IgD-negative memory B cell (primary cell): ENCODE measurements around the gene PURA. TPM values are rescaled to one million over a fixed set of nuclear protein-coding genes. Genes with fewer than 3 reads are reported as not detected.
"Not testable (repeated sequence)": the region's sequence is repeated elsewhere in the genome, so short reads cannot be mapped to it uniquely, and the experiment has no call there.

ENCODE experiments used
- H3K27ac Mint-ChIP-seq, 3 donors: one replicate each; pipeline ENCODE4 v1.8.0; 2020 to 2022; ENCODE audit warnings: mild to moderate bottlenecking in 3 of 3, mixed read lengths in 3 of 3, moderate library complexity in 1 of 3
- H3K27me3 Mint-ChIP-seq: one replicate; pipeline ENCODE4 v1.8.0; 2021; ENCODE audit warnings: mixed read lengths
- H3K36me3 Mint-ChIP-seq: one replicate; pipeline ENCODE4 v1.8.0; 2020; ENCODE audit warnings: mild to moderate bottlenecking, mixed read lengths
- H3K4me1 Mint-ChIP-seq, 3 donors: one replicate each; pipeline ENCODE4 v1.8.0; 2020 to 2022; ENCODE audit warnings: mixed read lengths in 3 of 3, mild to moderate bottlenecking in 1 of 3
- H3K4me3 Mint-ChIP-seq, 4 donors: one replicate each; pipeline ENCODE4 v1.8.0; 2020 to 2022; ENCODE audit warnings: mild to moderate bottlenecking in 4 of 4, mixed read lengths in 4 of 4, moderate library complexity in 3 of 4
- H3K9me3 Mint-ChIP-seq, 3 donors: one replicate each; pipeline ENCODE4 v1.8.0; 2020 to 2021; ENCODE audit warnings: mixed read lengths in 3 of 3, mild to moderate bottlenecking in 1 of 3
- polyA plus RNA-seq: library from polyadenylated mRNA; unstranded; fragments of 300-500 nt; fragmentation: Illumina TruSeq; gene quantifications from one replicate; pipeline ENCODE4 v1.2.3, GENCODE V29; 2021

PURA gene
- polyA plus RNA-seq, 1 donor from 2014 or later = 3.3 TPM

- H3K4me1 Mint-ChIP-seq = peaks cover 3 to 10% (median 9%) of the 10 kb centered on the region in 3 donors
- H3K27me3 Mint-ChIP-seq = no peaks in the 10 kb centered on the region
- H3K36me3 Mint-ChIP-seq = no peaks in the 10 kb centered on the region
- H3K9me3 Mint-ChIP-seq = no peaks in the 10 kb centered on the region
- H3K4me3 Mint-ChIP-seq = no peak overlapping the region
- no peak overlapping the region for H3K27ac Mint-ChIP-seq
Measured at GRCh38 chr5:140153255-140153654, 39.3 kb downstream of the PURA start.

GRCh38 chr5:140153905-140154304, 40.0 kb downstream of the PURA start:
- Mint-ChIP-seq H3K27me3 (no peaks in the 10 kb centered on the region), H3K9me3 (no peaks in the 10 kb centered on the region), H3K36me3 (no peaks in the 10 kb centered on the region), H3K4me3 (no peak overlapping the region), H3K27ac (no peak overlapping the region), H3K4me1 (peaks cover 3 to 10% (median 7%) of the 10 kb centered on the region in 3 donors)

GRCh38 chr5:140154710-140155381, 40.9 kb downstream of the PURA start:
- H3K27me3 Mint-ChIP-seq, H3K27ac Mint-ChIP-seq, H3K9me3 Mint-ChIP-seq, H3K36me3 Mint-ChIP-seq, H3K4me1 Mint-ChIP-seq, H3K4me3 Mint-ChIP-seq: not testable (repeated sequence)

- Mint-ChIP-seq H3K9me3 (no peaks in the 10 kb centered on the region), H3K27ac (peak overlapping the region in 1 of 3 donors; percentile 92), H3K36me3 (no peaks in the 10 kb centered on the region), H3K4me3 (peak overlapping the region in 3 of 4 donors; percentile 25 to 79 (median 37)), H3K4me1 (peaks cover 4 to 11% (median 4%) of the 10 kb centered on the region in 3 donors), H3K27me3 (no peaks in the 10 kb centered on the region)
Measured at GRCh38 chr5:140157032-140157781, 43.3 kb downstream of the PURA start.

- H3K4me1 Mint-ChIP-seq = peaks cover 4 to 13% (median 7%) of the 10 kb centered on the region in 3 donors
- H3K27ac Mint-ChIP-seq = peak overlapping the region in 1 of 3 donors; percentile 29
- H3K36me3 Mint-ChIP-seq = no peaks in the 10 kb centered on the region
- H3K9me3 Mint-ChIP-seq = no peaks in the 10 kb centered on the region
- peaks cover 4% of the 10 kb centered on the region for H3K27me3 Mint-ChIP-seq
- no peak overlapping the region for H3K4me3 Mint-ChIP-seq
Measured at GRCh38 chr5:140159014-140159927, 45.4 kb downstream of the PURA start.

GRCh38 chr5:140162275-140162674, 48.4 kb downstream of the PURA start:
- Mint-ChIP-seq H3K36me3 (peaks cover 5% of the 10 kb centered on the region), H3K27me3 (peaks cover 4% of the 10 kb centered on the region), H3K9me3 (no peaks in the 10 kb centered on the region), H3K4me1 (peaks cover 1 to 4% (median 2%) of the 10 kb centered on the region in 3 donors), H3K4me3 (no peak overlapping the region), H3K27ac (peak overlapping the region in 1 of 3 donors; percentile 57)

GRCh38 chr5:140162781-140163180, 48.9 kb downstream of the PURA start:
- H3K4me3 Mint-ChIP-seq = no peak overlapping the region
- H3K27me3 Mint-ChIP-seq = peaks cover 4% of the 10 kb centered on the region
- peaks cover 1 to 3% (median 2%) of the 10 kb centered on the region in 3 donors for H3K4me1 Mint-ChIP-seq
- no peak overlapping the region for H3K27ac Mint-ChIP-seq
- peaks cover 5% of the 10 kb centered on the region for H3K36me3 Mint-ChIP-seq
- no peaks in the 10 kb centered on the region for H3K9me3 Mint-ChIP-seq

- H3K36me3 Mint-ChIP-seq = peaks cover 5% of the 10 kb centered on the region
- no peak overlapping the region for H3K27ac Mint-ChIP-seq
- no peaks in the 10 kb centered on the region for H3K9me3 Mint-ChIP-seq
- H3K4me3 Mint-ChIP-seq = no peak overlapping the region
- peaks cover 1 to 3% (median 2%) of the 10 kb centered on the region in 3 donors for H3K4me1 Mint-ChIP-seq
- peaks cover 4% of the 10 kb centered on the region for H3K27me3 Mint-ChIP-seq
Measured at GRCh38 chr5:140165101-140165922, 51.4 kb downstream of the PURA start.

- H3K4me1 Mint-ChIP-seq = peaks cover 1 to 3% (median 2%) of the 10 kb centered on the region in 3 donors
- peaks cover 4% of the 10 kb centered on the region for H3K27me3 Mint-ChIP-seq
- no peak overlapping the region for H3K27ac Mint-ChIP-seq
Measured at GRCh38 chr5:140165923-140166270, 52.0 kb downstream of the PURA start.

GRCh38 chr5:140166911-140167310, 53.0 kb downstream of the PURA start:
- Mint-ChIP-seq H3K27me3 (peaks cover 4% of the 10 kb centered on the region), H3K4me1 (peaks cover 1 to 3% (median 2%) of the 10 kb centered on the region in 3 donors), H3K9me3 (no peaks in the 10 kb centered on the region), H3K27ac (no peak overlapping the region), H3K36me3 (peaks cover 5% of the 10 kb centered on the region), H3K4me3 (no peak overlapping the region)

More at GRCh38 chr5:140165923-140166270, 52.0 kb downstream of the PURA start:
- no peaks in the 10 kb centered on the region for H3K9me3 Mint-ChIP-seq
- H3K36me3 Mint-ChIP-seq = peaks cover 5% of the 10 kb centered on the region
- H3K4me3 Mint-ChIP-seq = no peak overlapping the region

- Mint-ChIP-seq H3K27me3 (peaks cover 1% of the 10 kb centered on the region), H3K27ac (no peak overlapping the region), H3K9me3 (no peaks in the 10 kb centered on the region), H3K36me3 (peaks cover 5% of the 10 kb centered on the region), H3K4me3 (no peak overlapping the region), H3K4me1 (no peaks in the 10 kb centered on the region)
Measured at GRCh38 chr5:140168371-140168770, 54.5 kb downstream of the PURA start.

- H3K36me3 Mint-ChIP-seq = peaks cover 5% of the 10 kb centered on the region
- no peaks in the 10 kb centered on the region for H3K9me3 Mint-ChIP-seq
- H3K27me3 Mint-ChIP-seq = no peaks in the 10 kb centered on the region
- H3K4me1 Mint-ChIP-seq = peaks cover 0 to 2% (median under 1%) of the 10 kb centered on the region in 3 donors
- H3K27ac Mint-ChIP-seq = no peak overlapping the region
- no peak overlapping the region for H3K4me3 Mint-ChIP-seq
Measured at GRCh38 chr5:140169410-140169809, 55.5 kb downstream of the PURA start.

GRCh38 chr5:140172483-140172882, 58.6 kb downstream of the PURA start:
- Mint-ChIP-seq H3K4me1 (peaks cover 7 to 10% (median 10%) of the 10 kb centered on the region in 3 donors), H3K27me3 (no peaks in the 10 kb centered on the region), H3K9me3 (no peaks in the 10 kb centered on the region), H3K27ac (peak overlapping the region in 1 of 3 donors; percentile 59), H3K36me3 (no peaks in the 10 kb centered on the region), H3K4me3 (peak overlapping the region in 1 of 4 donors; percentile 56)

- peaks cover 7 to 10% (median 10%) of the 10 kb centered on the region in 3 donors for H3K4me1 Mint-ChIP-seq
- no peaks in the 10 kb centered on the region for H3K27me3 Mint-ChIP-seq
- peak overlapping the region; percentile 59 to 99 (median 95) for H3K27ac Mint-ChIP-seq
- H3K36me3 Mint-ChIP-seq = no peaks in the 10 kb centered on the region
- H3K9me3 Mint-ChIP-seq = no peaks in the 10 kb centered on the region
- H3K4me3 Mint-ChIP-seq = peak overlapping the region in 3 of 4 donors; percentile 91 to 98 (median 97)
Measured at GRCh38 chr5:140174014-140174413, 60.1 kb downstream of the PURA start.
